Measurements from ENCODE around the gene KLHL40.

DNA sequence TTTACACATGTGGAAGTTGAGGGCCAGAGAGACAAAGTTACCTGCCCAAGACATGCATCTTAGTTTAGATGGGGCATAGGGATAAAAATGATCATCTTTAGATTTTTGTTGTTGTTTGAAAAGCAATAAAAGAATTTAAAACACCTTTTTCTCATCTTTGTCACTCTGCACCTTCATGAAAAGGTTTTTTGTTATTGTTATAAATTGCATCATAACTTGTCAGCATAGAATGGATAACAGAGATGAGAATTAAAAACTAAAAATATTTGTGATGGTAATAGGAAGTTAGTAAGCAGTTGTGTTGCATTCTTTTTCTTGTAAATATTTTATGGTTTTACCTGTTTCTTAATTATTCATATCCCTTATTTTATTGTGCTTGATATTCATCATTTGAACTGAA lies 45.2 kb upstream of the KLHL40 start:
- TF ChIP-seq BHLHE40 (IDR thresholded peaks at IDR 0.05; ENCODE audit: borderline replicate concordance) (no peak), LEF1 (IDR thresholded peaks at IDR 0.05; ENCODE audit: borderline replicate concordance) (no peak), L3MBTL2 (conservative IDR thresholded peaks at IDR 0.05) (no peak), HDGF (IDR thresholded peaks at IDR 0.05; ENCODE audit: borderline replicate concordance) (no peak)
